ENCODE measurements around the gene PKD2L2. TPM values are rescaled to one million over a fixed set of nuclear protein-coding genes. Genes with fewer than 3 reads are reported as not detected.

PKD2L2 gene
- total RNA-seq (2013), result 0.10 TPM
- polyA plus RNA-seq (under 1 TPM in 1 of 3 donors, not detected in 2; 0.08 TPM), polyA minus RNA-seq (not detected in 2 replicates), total RNA-seq (0 to 2.4 (median 0.17) reads per million in 11 experiments)

DNA sequence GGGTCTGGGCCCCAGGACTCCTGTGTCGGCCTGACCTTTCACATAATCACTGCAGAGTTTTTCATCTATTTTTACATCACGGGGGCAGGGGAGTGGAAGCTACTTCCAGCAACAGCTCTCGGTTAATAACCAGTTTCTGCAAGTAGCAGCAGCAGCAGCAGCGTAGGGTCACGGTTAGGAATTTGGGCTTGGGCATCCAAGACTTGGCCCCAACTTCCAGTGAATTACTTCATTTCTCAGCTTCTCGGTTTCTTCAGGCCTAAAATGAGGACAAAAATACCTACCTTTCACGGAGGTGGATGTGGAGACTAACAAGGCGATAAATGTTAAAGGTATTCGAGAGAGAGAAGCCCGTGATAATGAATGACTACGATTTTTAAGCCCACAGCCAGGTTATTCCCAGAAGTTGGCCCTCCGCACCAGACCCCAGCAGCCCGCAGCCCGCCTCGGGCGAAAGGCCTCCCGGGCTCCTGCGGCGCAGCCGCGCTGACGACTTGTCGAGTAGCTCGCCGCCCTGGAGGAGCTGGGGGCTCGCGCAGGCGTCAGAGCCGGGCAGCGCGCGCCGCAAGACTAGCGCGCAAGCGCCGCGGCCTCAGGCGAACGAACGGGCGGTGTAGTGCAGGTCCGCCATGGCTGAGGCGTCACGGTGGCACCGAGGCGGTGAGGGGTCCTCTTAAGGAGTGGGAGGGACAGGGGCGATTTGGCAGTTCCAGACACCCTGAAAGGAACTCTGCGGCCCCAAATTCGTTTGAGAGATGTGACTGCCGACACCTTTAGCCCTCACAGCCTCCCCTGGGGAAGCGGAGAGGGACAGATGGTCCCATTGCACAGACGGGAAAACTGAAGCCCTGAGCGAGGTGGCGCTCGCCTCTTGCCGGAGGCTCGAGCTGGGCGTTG is at the start of gene PKD2L2:
PKD2L2 (plus strand) TSS at position 595 of the 897 bp plus-strand sequence; CDS start at position 630, 35 bp downstream.
- TF ChIP-seq, protein P1, sequence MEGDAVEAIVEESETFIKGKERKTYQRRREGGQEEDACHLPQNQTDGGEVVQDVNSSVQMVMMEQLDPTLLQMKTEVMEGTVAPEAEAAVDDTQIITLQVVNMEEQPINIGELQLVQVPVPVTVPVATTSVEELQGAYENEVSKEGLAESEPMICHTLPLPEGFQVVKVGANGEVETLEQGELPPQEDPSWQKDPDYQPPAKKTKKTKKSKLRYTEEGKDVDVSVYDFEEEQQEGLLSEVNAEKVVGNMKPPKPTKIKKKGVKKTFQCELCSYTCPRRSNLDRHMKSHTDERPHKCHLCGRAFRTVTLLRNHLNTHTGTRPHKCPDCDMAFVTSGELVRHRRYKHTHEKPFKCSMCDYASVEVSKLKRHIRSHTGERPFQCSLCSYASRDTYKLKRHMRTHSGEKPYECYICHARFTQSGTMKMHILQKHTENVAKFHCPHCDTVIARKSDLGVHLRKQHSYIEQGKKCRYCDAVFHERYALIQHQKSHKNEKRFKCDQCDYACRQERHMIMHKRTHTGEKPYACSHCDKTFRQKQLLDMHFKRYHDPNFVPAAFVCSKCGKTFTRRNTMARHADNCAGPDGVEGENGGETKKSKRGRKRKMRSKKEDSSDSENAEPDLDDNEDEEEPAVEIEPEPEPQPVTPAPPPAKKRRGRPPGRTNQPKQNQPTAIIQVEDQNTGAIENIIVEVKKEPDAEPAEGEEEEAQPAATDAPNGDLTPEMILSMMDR (IDR thresholded peaks at IDR 0.05), result no peak
- Mint-ChIP-seq H3K4me3 (peak within 1 kb of the TSS; percentile 88 to 95), H3K27me3 (ENCODE audit: low read depth in 3 of 3) (peaks cover 0 to 1% (median 0%) of the 10 kb centered on the region in 3 donors), H3K9me3 (no peaks in the 10 kb centered on the region), H3K36me3 (no peaks in the 10 kb centered on the region), H3K4me1 (peaks cover 16% of the 10 kb centered on the region), H3K27ac (peak within 1 kb of the TSS; percentile 57 to 93 (median 89))
- peak within 1 kb of the TSS; percentile 58 to 84 for H3K27ac ChIP-seq (ENCODE audit: low read depth in 1 of 2, low read length in 2 of 2)
- peak within 1 kb of the TSS; percentile 68 for H3K9ac ChIP-seq (ENCODE audit: insufficient read depth, low read length, poor library complexity, severe bottlenecking)
- H2AFZ ChIP-seq (ENCODE audit: insufficient read depth, low read depth, low read length, poor library complexity, severe bottlenecking), result peak within 1 kb of the TSS; percentile 97
- 13% methylated on average over 51 of the region's 59 CpGs for WGBS (ENCODE audit: insufficient coverage)
- peak within 1 kb of the TSS; percentile 78 for H3K4me2 ChIP-seq (replicated peaks; ENCODE audit: extremely low read depth, low read length, poor library complexity, severe bottlenecking)
- H3K36me3 ChIP-seq (replicated peaks in 1 of 2; ENCODE audit: control insufficient read depth in 1 of 2, insufficient read depth in 2 of 2, low read length in 2 of 2), result no peaks in the 10 kb centered on the region
- no peaks in the 10 kb centered on the region for H3K79me2 ChIP-seq (ENCODE audit: insufficient read depth, low read length)
- no peaks in the 10 kb centered on the region for H3K9me3 ChIP-seq (replicated peaks in 1 of 2; ENCODE audit: control insufficient read depth in 1 of 2, insufficient read depth in 1 of 2, low read length in 2 of 2)
- DNase-seq, result peak; percentile 77 to 84 (median 81)
- no peaks in the 10 kb centered on the region for H4K20me1 ChIP-seq (ENCODE audit: insufficient read depth, low read length)
- peak within 1 kb of the TSS; percentile 57 to 82 (median 57) for H3K4me3 ChIP-seq (replicated peaks in 1 of 3; ENCODE audit: low read depth in 2 of 3, low read length in 3 of 3)
- intact Hi-C loops (cut with micrococcal nuclease), result no loop called here
- H3K4me1 ChIP-seq (ENCODE audit: control insufficient read depth in 1 of 2, insufficient read depth in 2 of 2, low read length in 2 of 2), result peaks cover 3 to 17% of the 10 kb centered on the region in 2 donors
- H3K27me3 ChIP-seq (ENCODE audit: control insufficient read depth in 2 of 2, insufficient read depth in 2 of 2, low read length in 2 of 2), result no peaks in the 10 kb centered on the region

DNA sequence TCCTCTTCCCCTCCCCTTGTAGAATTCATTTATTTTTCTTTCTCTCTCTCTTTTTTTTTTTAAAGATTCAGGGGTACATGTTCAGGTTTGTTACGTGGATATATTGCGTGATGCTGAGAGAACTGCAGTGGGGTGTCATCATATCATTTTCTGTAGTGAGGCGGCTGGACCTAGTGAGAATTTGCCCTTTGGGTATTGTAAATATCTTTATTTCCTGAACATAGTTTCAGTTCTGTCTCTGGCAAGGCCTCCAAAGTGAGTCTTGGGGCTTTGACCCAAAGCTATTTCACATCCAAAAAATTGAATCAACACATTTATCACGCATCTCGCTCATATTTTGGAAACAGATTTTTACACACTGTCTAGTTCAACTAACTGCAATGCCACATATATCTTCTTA is 47.0 kb upstream of the PKD2L2 start:
- no peak overlapping the region for H3K4me3 Mint-ChIP-seq

More for the DNA sequence above, 47.0 kb upstream of the PKD2L2 start:
- H3K36me3 Mint-ChIP-seq, result peaks cover 0 to 2% of the 10 kb centered on the region in 2 donors
- no peak for DNase-seq
- WGBS (ENCODE audit: insufficient coverage), result 73% methylated on average over 2 of the region's 5 CpGs
- Histone ChIP-seq H3K9ac (ENCODE audit: insufficient read depth, low read length, poor library complexity, severe bottlenecking) (no peak overlapping the region), H4K20me1 (ENCODE audit: insufficient read depth, low read length) (no peaks in the 10 kb centered on the region), H3K4me1 (ENCODE audit: control insufficient read depth in 1 of 2, insufficient read depth in 2 of 2, low read length in 2 of 2) (no peaks in the 10 kb centered on the region), H3K27ac (ENCODE audit: low read depth in 1 of 2, low read length in 2 of 2) (no peak overlapping the region), H2AFZ (ENCODE audit: insufficient read depth, low read depth, low read length, poor library complexity, severe bottlenecking) (no peak overlapping the region), H3K4me3 (replicated peaks in 1 of 3; ENCODE audit: low read depth in 2 of 3, low read length in 3 of 3) (no peak overlapping the region), H3K27me3 (ENCODE audit: control insufficient read depth in 2 of 2, insufficient read depth in 2 of 2, low read length in 2 of 2) (no peaks in the 10 kb centered on the region), H3K9me3 (replicated peaks in 1 of 2; ENCODE audit: control insufficient read depth in 1 of 2, insufficient read depth in 1 of 2, low read length in 2 of 2) (no peaks in the 10 kb centered on the region), H3K4me2 (replicated peaks; ENCODE audit: extremely low read depth, low read length, poor library complexity, severe bottlenecking) (no peak overlapping the region), H3K36me3 (replicated peaks in 1 of 2; ENCODE audit: control insufficient read depth in 1 of 2, insufficient read depth in 2 of 2, low read length in 2 of 2) (no peaks in the 10 kb centered on the region), H3K79me2 (ENCODE audit: insufficient read depth, low read length) (no peaks in the 10 kb centered on the region)
- intact Hi-C loops (cut with micrococcal nuclease), result no loop called here
- H3K9me3 Mint-ChIP-seq, result no peaks in the 10 kb centered on the region
- H3K27me3 Mint-ChIP-seq (ENCODE audit: low read depth in 3 of 3), result peaks cover 0 to 3% (median 0%) of the 10 kb centered on the region in 3 donors
- TF ChIP-seq, protein P1 (IDR thresholded peaks at IDR 0.05), result no peak
- H3K27ac Mint-ChIP-seq, result no peak overlapping the region
- peaks cover 11% of the 10 kb centered on the region for H3K4me1 Mint-ChIP-seq

All from CD14-positive monocyte (primary cell).